Stimulated activated CD8-positive, alpha-beta memory T cell treated with anti-CD3 and anti-CD28 coated beads, Interleukin-7, amount 100 ng/mL, for 24 hours (primary cell): ENCODE measurements around the gene ITIH6.
"Not testable (repeated sequence)": the region's sequence is repeated elsewhere in the genome, so short reads cannot be mapped to it uniquely, and the experiment has no call there.

ENCODE experiments used
- DNase-seq: peaks from one replicate; pipeline ENCODE4 v3.0.0-alpha.2; 2020; ENCODE audit warnings: low read depth

ITIH6 gene

GRCh38 chrX:54798137-54798536, at the start of gene ITIH6:
ITIH6 (minus strand) TSS chrX:54798255; CDS start chrX:54798210, 45 bp downstream.
- DNase-seq, result no peak

- DNase-seq, result not testable (repeated sequence)
These were observed 49.6 kb upstream of the ITIH6 start for GRCh38 chrX:54847700-54848099.

- DNase-seq, result no peak
These were observed 45.0 kb upstream of the ITIH6 start for GRCh38 chrX:54843050-54843449.

GRCh38 chrX:54842607-54843006, 44.6 kb upstream of the ITIH6 start:
- no peak for DNase-seq

GRCh38 chrX:54841184-54841874, 43.3 kb upstream of the ITIH6 start:
- DNase-seq, result not testable (repeated sequence)

- DNase-seq, result no peak
These were observed 40.5 kb upstream of the ITIH6 start for GRCh38 chrX:54838583-54838982.

- no peak for DNase-seq
These were observed 28.5 kb upstream of the ITIH6 start for GRCh38 chrX:54826598-54826997.

GRCh38 chrX:54825716-54826438, 27.8 kb upstream of the ITIH6 start:
- no peak for DNase-seq

- no peak for DNase-seq
These were observed 26.7 kb upstream of the ITIH6 start for GRCh38 chrX:54824722-54825121.

GRCh38 chrX:54824195-54824594, 26.1 kb upstream of the ITIH6 start:
- DNase-seq, result no peak

GRCh38 chrX:54821310-54821709, 23.3 kb upstream of the ITIH6 start:
- no peak for DNase-seq

- no peak for DNase-seq
These were observed 22.7 kb upstream of the ITIH6 start for GRCh38 chrX:54820737-54821136.

- DNase-seq, result no peak
These were observed 21.1 kb upstream of the ITIH6 start for GRCh38 chrX:54819201-54819600.

- DNase-seq, result no peak
These were observed 20.2 kb upstream of the ITIH6 start for GRCh38 chrX:54818221-54818620.

- no peak for DNase-seq
These were observed 19.3 kb upstream of the ITIH6 start for GRCh38 chrX:54817220-54817820.

- no peak for DNase-seq
These were observed 14.3 kb upstream of the ITIH6 start for GRCh38 chrX:54812306-54812705.

- no peak for DNase-seq
These were observed 13.3 kb upstream of the ITIH6 start for GRCh38 chrX:54811301-54811885.

- no peak for DNase-seq
These were observed 12.5 kb upstream of the ITIH6 start for GRCh38 chrX:54810532-54810931.

- DNase-seq, result peak; percentile 61
These were observed 10.8 kb upstream of the ITIH6 start for GRCh38 chrX:54808605-54809483.

GRCh38 chrX:54808109-54808604, 10.1 kb upstream of the ITIH6 start:
- DNase-seq, result no peak

GRCh38 chrX:54807524-54808108, 9.6 kb upstream of the ITIH6 start, which contains the start of gene MAGED2:
MAGED2 (plus strand) TSS chrX:54807745; CDS start chrX:54809332, 1,587 bp downstream.
- DNase-seq, result no peak
